Measurements from ENCODE around the gene CMC2. TPM values are rescaled to one million over a fixed set of nuclear protein-coding genes. Genes with fewer than 3 reads are reported as not detected.

Gene CMC2
- total and polyA plus RNA-seq, 2 of the 13 experiments (the other 11 are each of a cell fraction or from before 2014, with no cell fraction given) = 116 to 129 TPM

- peak; percentile 72 for TF ChIP-seq RERE (CRISPR knock-in tag; IDR thresholded peaks at IDR 0.05; ENCODE audit: low read depth)
- TF ChIP-seq ARNTL (CRISPR knock-in tag; IDR thresholded peaks at IDR 0.05) = no peak
- no peak for TF ChIP-seq ZNF776 (CRISPR knock-in tag; IDR thresholded peaks at IDR 0.05)
- TF ChIP-seq ZNF33B (CRISPR knock-in tag; IDR thresholded peaks at IDR 0.05) = no peak
- no peak for TF ChIP-seq YEATS2 (CRISPR knock-in tag; IDR thresholded peaks at IDR 0.05; ENCODE audit: borderline replicate concordance)
- TF ChIP-seq FOXA3 (CRISPR knock-in tag; IDR thresholded peaks at IDR 0.05) = peak; percentile 95
- TF ChIP-seq FOXP4 (CRISPR knock-in tag; IDR thresholded peaks at IDR 0.05) = peak; percentile 79
- no peak for TF ChIP-seq IKZF1 (IDR thresholded peaks at IDR 0.05)
- TF ChIP-seq HOMEZ (CRISPR knock-in tag; IDR thresholded peaks at IDR 0.05; ENCODE audit: low read depth) = peak; percentile 44; the same call in 1 of the 2 replicates
- peak; percentile 81; the same call in 1 of the 2 replicates for TF ChIP-seq CEBPB (IDR thresholded peaks at IDR 0.05; ENCODE audit: borderline replicate concordance, low read depth, low read length)
- no peak for TF ChIP-seq ZNF850 (CRISPR knock-in tag; conservative IDR thresholded peaks at IDR 0.05)
- TF ChIP-seq ZNF260 (CRISPR knock-in tag; IDR thresholded peaks at IDR 0.05; ENCODE audit: borderline replicate concordance, low read depth) = no peak
- TF ChIP-seq AHDC1 (CRISPR knock-in tag; IDR thresholded peaks at IDR 0.05; ENCODE audit: borderline replicate concordance) = peak; percentile 48; the same call in 1 of the 2 replicates
- TF ChIP-seq AGO1 (IDR thresholded peaks at IDR 0.05; ENCODE audit: low read depth, low read length, poor library complexity, severe bottlenecking) = no peak
- no peak for TF ChIP-seq HNRNPH1 (optimal IDR thresholded peaks at IDR 0.05; ENCODE audit: low read depth, low read length)
These were observed 14.8 kb downstream of the CMC2 start (continued) for GRCh38 chr16:80991792-80992430.
